H54 (cell line): ENCODE measurements around the gene MLX.
"Not testable (repeated sequence)": the region's sequence is repeated elsewhere in the genome, so short reads cannot be mapped to it uniquely, and the experiment has no call there.

Source experiments
- DNase-seq: peaks from one replicate; pipeline ENCODE4 v3.0.0; 2011; ENCODE audit warnings: low spot score, mixed read lengths; ENCODE audit not compliant: insufficient read length
- FAIRE-seq: peaks from 3 replicates; lab custom pipeline; 2011; peaks lifted over from hg19 to GRCh38; lab: Jason Lieb, UNC
- POLR2A ChIP-seq: IDR thresholded peaks from 2 replicates; pipeline ENCODE4 v1.6.1; 2011; ENCODE audit warnings: low read depth, mild to moderate bottlenecking, low read length

Gene MLX

GRCh38 chr17:42555122-42555622, 11.7 kb upstream of the MLX start:
- DNase-seq: no peak
- no peak for FAIRE-seq
- TF ChIP-seq POLR2A: no peak

- not testable (repeated sequence) for FAIRE-seq, DNase-seq
Measured at GRCh38 chr17:42555961-42556617, 10.8 kb upstream of the MLX start.

- FAIRE-seq: no peak
- DNase-seq: no peak
- TF ChIP-seq POLR2A: no peak
Measured at GRCh38 chr17:42559075-42559474, 7.8 kb upstream of the MLX start.

GRCh38 chr17:42560246-42560645, 6.7 kb upstream of the MLX start:
- DNase-seq: no peak
- TF ChIP-seq POLR2A: no peak
- FAIRE-seq: no peak

GRCh38 chr17:42561897-42562387, 5.0 kb upstream of the MLX start, which contains the start of gene COASY:
Gene COASY, plus strand, starts transcription at chr17:42562148. Its CDS starts 475 bp downstream, at chr17:42562623.
- FAIRE-seq (no peak), DNase-seq (peak; percentile 97)
- peak; percentile 67 for TF ChIP-seq POLR2A

- FAIRE-seq: no peak
- no peak for TF ChIP-seq POLR2A
- no peak for DNase-seq
Measured at GRCh38 chr17:42562388-42563142, 4.3 kb upstream of the MLX start.

GRCh38 chr17:42563143-42563509, 3.8 kb upstream of the MLX start:
- FAIRE-seq (no peak), DNase-seq (no peak)
- no peak for TF ChIP-seq POLR2A

- TF ChIP-seq POLR2A: no peak
- DNase-seq (no peak), FAIRE-seq (no peak)
Measured at GRCh38 chr17:42563543-42563942, 3.4 kb upstream of the MLX start.

- no peak for TF ChIP-seq POLR2A
- FAIRE-seq (no peak), DNase-seq (no peak)
Measured at GRCh38 chr17:42563950-42564349, 3.0 kb upstream of the MLX start.

GRCh38 chr17:42564815-42565522, 1.9 kb upstream of the MLX start:
- no peak for FAIRE-seq
- no peak for DNase-seq
- TF ChIP-seq POLR2A: no peak

GRCh38 chr17:42565523-42566214, 1.2 kb upstream of the MLX start:
- no peak for TF ChIP-seq POLR2A
- no peak for DNase-seq
- FAIRE-seq: no peak

- FAIRE-seq: no peak
- no peak for TF ChIP-seq POLR2A
- no peak for DNase-seq
Measured at GRCh38 chr17:42566215-42566882, 551 bp upstream of the MLX start.
